Liver (tissue), 9 donors: ENCODE measurements around the gene MYBPC2. TPM values are rescaled to one million over a fixed set of nuclear protein-coding genes. Genes with fewer than 3 reads are reported as not detected.

Experiments
- DNase-seq: peaks from one replicate; pipeline ENCODE4 v3.0.0-alpha.2; 2017; ENCODE audit warnings: low spot score
- H3K27ac ChIP-seq, 2 donors: one replicate each; pipeline ENCODE4 v1.7.0; 2013; ENCODE audit warnings: inconsistent platforms in 2 of 2, low read length in 2 of 2, control low read depth in 1 of 2, low read depth in 1 of 2, mild to moderate bottlenecking in 1 of 2
- H3K27me3 ChIP-seq, 4 donors: one replicate each; pipeline versions ENCODE4 v1.6.1 to v1.7.0; 2013; ENCODE audit warnings: low read length in 3 of 4, inconsistent platforms in 1 of 4, mild to moderate bottlenecking in 1 of 4, moderate library complexity in 1 of 4; ENCODE audit not compliant: control insufficient read depth in 4 of 4, insufficient read depth in 4 of 4
- H3K36me3 ChIP-seq, 4 donors: one replicate each; pipeline versions ENCODE4 v1.6.1 to v1.7.0; 2013; ENCODE audit warnings: low read length in 3 of 4, mild to moderate bottlenecking in 3 of 4, low read depth in 1 of 4, moderate library complexity in 1 of 4; ENCODE audit not compliant: control insufficient read depth in 4 of 4, insufficient read depth in 3 of 4
- H3K4me1 ChIP-seq, 4 donors: one replicate each; pipeline versions ENCODE4 v1.6.1 to v1.7.0; 2013; ENCODE audit warnings: low read length in 3 of 4, mild to moderate bottlenecking in 3 of 4, moderate library complexity in 1 of 4; ENCODE audit not compliant: control insufficient read depth in 4 of 4, insufficient read depth in 4 of 4
- H3K4me3 ChIP-seq, 3 donors: one replicate each; pipeline versions ENCODE4 v1.6.1 to v1.7.0; 2013; ENCODE audit warnings: low read length in 3 of 3, control low read depth in 1 of 3, low read depth in 1 of 3, mild to moderate bottlenecking in 1 of 3
- H3K9ac ChIP-seq, 2 donors: one replicate each; pipeline ENCODE4 v1.7.0; 2013; ENCODE audit warnings: low read length in 2 of 2, mild to moderate bottlenecking in 2 of 2, moderate library complexity in 2 of 2, control low read depth in 1 of 2, low read depth in 1 of 2
- H3K9me3 ChIP-seq, 4 donors: one replicate each; pipeline versions ENCODE4 v1.6.1 to v1.7.0; 2013; ENCODE audit warnings: low read length in 3 of 4; ENCODE audit not compliant: control insufficient read depth in 4 of 4
- EGR1 ChIP-seq, 2 donors: IDR thresholded peaks; 2 replicates each; pipeline ENCODE4 v1.6.1; 2016 to 2018; ENCODE audit warnings: antibody characterized with exemption in 2 of 2, low read depth in 2 of 2
- FOXA2 ChIP-seq: IDR thresholded peaks from 2 replicates; pipeline ENCODE4 v1.6.1; 2016; ENCODE audit warnings: antibody characterized with exemption
- HNF4A ChIP-seq, 2 donors: conservative IDR thresholded peaks; 2 replicates each; pipeline ENCODE4 v1.6.1; 2016; ENCODE audit warnings: antibody characterized with exemption in 2 of 2, mild to moderate bottlenecking in 2 of 2
- HNF4G ChIP-seq: IDR thresholded peaks from 2 replicates; pipeline ENCODE4 v1.6.1; 2016; ENCODE audit warnings: antibody characterized with exemption
- JUND ChIP-seq, 2 donors: IDR thresholded peaks; 2 replicates each; pipeline ENCODE4 v1.6.1; 2016; ENCODE audit warnings: antibody characterized with exemption in 2 of 2
- NR2F2 ChIP-seq: IDR thresholded peaks from 2 replicates; pipeline ENCODE4 v1.6.1; 2016; ENCODE audit warnings: antibody characterized with exemption
- RAD21 ChIP-seq, 2 donors: IDR thresholded peaks; 2 replicates each; pipeline ENCODE4 v1.6.1; 2016; ENCODE audit warnings: antibody characterized with exemption in 2 of 2, mild to moderate bottlenecking in 2 of 2
- RXRA ChIP-seq, 2 donors: IDR thresholded peaks; 2 replicates each; pipeline ENCODE4 v1.6.1; 2017 to 2018; ENCODE audit warnings: antibody characterized with exemption in 2 of 2, mild to moderate bottlenecking in 1 of 2
- SP1 ChIP-seq: IDR thresholded peaks from 2 replicates; pipeline ENCODE4 v1.6.1; 2018; ENCODE audit warnings: antibody characterized with exemption, mild to moderate bottlenecking
- TAF1 ChIP-seq: conservative IDR thresholded peaks from 2 replicates; pipeline ENCODE4 v1.6.1; 2016; ENCODE audit warnings: antibody characterized with exemption, mild to moderate bottlenecking
- WGBS: extraction: QIAGEN DNeasy Blood & Tissue Kit; methylation state at CpG from one replicate; pipeline ENCODE4 v1.1.7; 2013; 5-methylcytosine and 5-hydroxymethylcytosine counted together
- polyA plus RNA-seq, 2 donors: library from polyadenylated mRNA; stranded (reverse) in 1 of 2; unstranded in 1 of 2; fragments of 200-250 nt in 1 of 2; fragments of >200 nt in 1 of 2; fragmentation: Nextera tagmentation in 1 of 2; extraction: Ambion mirVana in 1 of 2; gene quantifications; one replicate each; pipeline versions ENCODE4 v1.2.1 to v1.2.3, GENCODE V29; 2013 to 2015
- total RNA-seq, 2 donors: library from RNA; depleted of rRNA; stranded (reverse); fragments of >200 nt; gene quantifications; one replicate each; pipeline ENCODE4 v1.2.3, GENCODE V29; 2014
- TF ChIP-seq, protein P1 (sequence below): IDR thresholded peaks from 2 replicates; pipeline ENCODE4 v1.6.1; 2016; ENCODE audit warnings: antibody characterized with exemption
- TF ChIP-seq, protein P2 (sequence below): fragments of 150-350 bp; IDR thresholded peaks from 2 replicates; pipeline ENCODE4 v1.5.1; 2017; ENCODE audit warnings: improper control_type of control experiment, low read depth, low read length; ENCODE audit not compliant: missing input control
- TF ChIP-seq, protein P3 (sequence below): IDR thresholded peaks from 2 replicates; pipeline ENCODE4 v1.6.1; 2016; ENCODE audit warnings: antibody characterized with exemption
- TF ChIP-seq, protein P4 (sequence below): IDR thresholded peaks from 2 replicates; pipeline ENCODE4 v1.6.1; 2016; ENCODE audit warnings: antibody characterized with exemption
- TF ChIP-seq, protein P5 (sequence below): IDR thresholded peaks from 2 replicates; pipeline ENCODE4 v1.6.1; 2016; ENCODE audit warnings: antibody characterized with exemption, mild to moderate bottlenecking
- donor health status: healthy.
- donor health status: healthy.
- donor health status: healthy.
- donor health status: healthy.
- donor health status: healthy.

The MYBPC2 gene
- total and polyA plus RNA-seq, 4 donors: under 0.01 TPM; not detected in 3

DNA sequence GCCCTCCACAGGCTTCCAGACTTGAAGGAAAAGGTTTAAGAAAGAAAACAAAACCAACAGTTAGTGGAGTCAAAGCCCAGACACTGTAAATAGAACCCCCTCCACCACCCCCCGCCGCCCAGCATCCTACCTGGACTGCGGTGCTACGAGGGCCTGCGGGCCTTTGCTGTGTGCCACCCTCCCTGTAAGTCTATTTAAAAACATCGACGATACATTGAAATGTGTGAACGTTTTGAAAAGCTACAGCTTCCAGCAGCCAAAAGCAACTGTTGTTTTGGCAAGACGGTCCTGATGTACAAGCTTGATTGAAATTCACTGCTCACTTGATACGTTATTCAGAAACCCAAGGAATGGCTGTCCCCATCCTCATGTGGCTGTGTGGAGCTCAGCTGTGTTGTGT, 50.2 kb downstream of the MYBPC2 start:
- Histone ChIP-seq H3K4me3 (no peak overlapping the region), H3K27me3 (no peaks in the 10 kb centered on the region), H3K27ac (no peak overlapping the region), H3K9me3 (no peaks in the 10 kb centered on the region), H3K9ac (no peak overlapping the region), H3K4me1 (peaks cover 0 to 1% (median 0%) of the 10 kb centered on the region in 4 donors), H3K36me3 (peaks cover 7 to 38% (median 11%) of the 10 kb centered on the region in 4 donors)
- 94% methylated on average over 10 of the region's 10 CpGs for WGBS
- TF ChIP-seq, protein P1, sequence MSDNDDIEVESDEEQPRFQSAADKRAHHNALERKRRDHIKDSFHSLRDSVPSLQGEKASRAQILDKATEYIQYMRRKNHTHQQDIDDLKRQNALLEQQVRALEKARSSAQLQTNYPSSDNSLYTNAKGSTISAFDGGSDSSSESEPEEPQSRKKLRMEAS: no peak
- TF ChIP-seq RAD21 (IDR thresholded peaks at IDR 0.05): no peak
- no peak for TF ChIP-seq JUND (IDR thresholded peaks at IDR 0.05)
- no peak for TF ChIP-seq RXRA (IDR thresholded peaks at IDR 0.05)
- TF ChIP-seq HNF4G: no peak
- TF ChIP-seq SP1: no peak
- TF ChIP-seq NR2F2: no peak
- no peak for TF ChIP-seq TAF1
- TF ChIP-seq EGR1 (IDR thresholded peaks at IDR 0.05; ENCODE audit: low read depth in 2 of 2): no peak
- no peak for DNase-seq

DNA sequence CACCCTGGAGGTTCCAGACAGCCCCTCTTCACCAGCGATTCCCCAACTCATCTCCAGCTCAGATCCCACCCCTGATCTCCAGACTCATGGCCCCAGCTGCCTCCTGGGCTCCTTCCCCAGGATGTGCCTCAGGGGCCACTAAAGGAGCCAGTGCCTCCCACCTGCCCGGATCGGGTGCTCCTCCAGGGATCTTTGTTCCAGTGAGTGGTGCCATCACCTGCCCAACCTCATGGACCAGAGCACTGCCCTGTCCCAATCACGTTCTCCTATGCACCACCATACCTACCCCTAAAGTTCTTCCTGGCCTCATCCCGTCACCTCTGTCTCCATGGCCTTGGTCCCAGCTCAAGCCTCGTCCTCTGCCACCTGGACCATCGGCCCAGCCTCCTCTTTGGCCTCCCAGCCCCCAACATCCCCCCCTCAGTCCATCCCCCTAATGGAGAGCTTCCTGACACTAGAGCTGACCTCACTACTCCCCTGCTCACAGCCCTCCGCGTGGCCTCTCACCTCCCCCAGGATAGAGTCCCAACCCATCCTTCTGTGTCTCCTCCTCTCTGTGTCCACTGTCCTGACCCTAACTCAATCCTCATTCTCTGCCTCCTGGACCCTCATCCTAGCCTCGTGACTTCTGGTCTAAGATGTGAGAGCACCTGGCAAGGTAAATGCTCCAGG, 52.7 kb downstream of the MYBPC2 start:
- 89% methylated on average over 10 of the region's 10 CpGs for WGBS
- H3K4me3 ChIP-seq: no peak overlapping the region
- no peak overlapping the region for H3K9ac ChIP-seq
- H3K9me3 ChIP-seq: no peaks in the 10 kb centered on the region
- TF ChIP-seq, protein P2, sequence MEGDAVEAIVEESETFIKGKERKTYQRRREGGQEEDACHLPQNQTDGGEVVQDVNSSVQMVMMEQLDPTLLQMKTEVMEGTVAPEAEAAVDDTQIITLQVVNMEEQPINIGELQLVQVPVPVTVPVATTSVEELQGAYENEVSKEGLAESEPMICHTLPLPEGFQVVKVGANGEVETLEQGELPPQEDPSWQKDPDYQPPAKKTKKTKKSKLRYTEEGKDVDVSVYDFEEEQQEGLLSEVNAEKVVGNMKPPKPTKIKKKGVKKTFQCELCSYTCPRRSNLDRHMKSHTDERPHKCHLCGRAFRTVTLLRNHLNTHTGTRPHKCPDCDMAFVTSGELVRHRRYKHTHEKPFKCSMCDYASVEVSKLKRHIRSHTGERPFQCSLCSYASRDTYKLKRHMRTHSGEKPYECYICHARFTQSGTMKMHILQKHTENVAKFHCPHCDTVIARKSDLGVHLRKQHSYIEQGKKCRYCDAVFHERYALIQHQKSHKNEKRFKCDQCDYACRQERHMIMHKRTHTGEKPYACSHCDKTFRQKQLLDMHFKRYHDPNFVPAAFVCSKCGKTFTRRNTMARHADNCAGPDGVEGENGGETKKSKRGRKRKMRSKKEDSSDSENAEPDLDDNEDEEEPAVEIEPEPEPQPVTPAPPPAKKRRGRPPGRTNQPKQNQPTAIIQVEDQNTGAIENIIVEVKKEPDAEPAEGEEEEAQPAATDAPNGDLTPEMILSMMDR: no peak
- TF ChIP-seq RXRA (IDR thresholded peaks at IDR 0.05) (no peak), JUND (IDR thresholded peaks at IDR 0.05) (no peak), EGR1 (IDR thresholded peaks at IDR 0.05; ENCODE audit: low read depth in 2 of 2) (no peak), SP1 (no peak), HNF4A (conservative IDR thresholded peaks at IDR 0.05) (no peak), RAD21 (IDR thresholded peaks at IDR 0.05) (no peak), FOXA2 (no peak)
- TF ChIP-seq, protein P3, sequence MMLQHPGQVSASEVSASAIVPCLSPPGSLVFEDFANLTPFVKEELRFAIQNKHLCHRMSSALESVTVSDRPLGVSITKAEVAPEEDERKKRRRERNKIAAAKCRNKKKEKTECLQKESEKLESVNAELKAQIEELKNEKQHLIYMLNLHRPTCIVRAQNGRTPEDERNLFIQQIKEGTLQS: no peak
- TF ChIP-seq, protein P4, sequence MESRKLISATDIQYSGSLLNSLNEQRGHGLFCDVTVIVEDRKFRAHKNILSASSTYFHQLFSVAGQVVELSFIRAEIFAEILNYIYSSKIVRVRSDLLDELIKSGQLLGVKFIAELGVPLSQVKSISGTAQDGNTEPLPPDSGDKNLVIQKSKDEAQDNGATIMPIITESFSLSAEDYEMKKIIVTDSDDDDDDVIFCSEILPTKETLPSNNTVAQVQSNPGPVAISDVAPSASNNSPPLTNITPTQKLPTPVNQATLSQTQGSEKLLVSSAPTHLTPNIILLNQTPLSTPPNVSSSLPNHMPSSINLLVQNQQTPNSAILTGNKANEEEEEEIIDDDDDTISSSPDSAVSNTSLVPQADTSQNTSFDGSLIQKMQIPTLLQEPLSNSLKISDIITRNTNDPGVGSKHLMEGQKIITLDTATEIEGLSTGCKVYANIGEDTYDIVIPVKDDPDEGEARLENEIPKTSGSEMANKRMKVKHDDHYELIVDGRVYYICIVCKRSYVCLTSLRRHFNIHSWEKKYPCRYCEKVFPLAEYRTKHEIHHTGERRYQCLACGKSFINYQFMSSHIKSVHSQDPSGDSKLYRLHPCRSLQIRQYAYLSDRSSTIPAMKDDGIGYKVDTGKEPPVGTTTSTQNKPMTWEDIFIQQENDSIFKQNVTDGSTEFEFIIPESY: no peak
- TF ChIP-seq, protein P5, sequence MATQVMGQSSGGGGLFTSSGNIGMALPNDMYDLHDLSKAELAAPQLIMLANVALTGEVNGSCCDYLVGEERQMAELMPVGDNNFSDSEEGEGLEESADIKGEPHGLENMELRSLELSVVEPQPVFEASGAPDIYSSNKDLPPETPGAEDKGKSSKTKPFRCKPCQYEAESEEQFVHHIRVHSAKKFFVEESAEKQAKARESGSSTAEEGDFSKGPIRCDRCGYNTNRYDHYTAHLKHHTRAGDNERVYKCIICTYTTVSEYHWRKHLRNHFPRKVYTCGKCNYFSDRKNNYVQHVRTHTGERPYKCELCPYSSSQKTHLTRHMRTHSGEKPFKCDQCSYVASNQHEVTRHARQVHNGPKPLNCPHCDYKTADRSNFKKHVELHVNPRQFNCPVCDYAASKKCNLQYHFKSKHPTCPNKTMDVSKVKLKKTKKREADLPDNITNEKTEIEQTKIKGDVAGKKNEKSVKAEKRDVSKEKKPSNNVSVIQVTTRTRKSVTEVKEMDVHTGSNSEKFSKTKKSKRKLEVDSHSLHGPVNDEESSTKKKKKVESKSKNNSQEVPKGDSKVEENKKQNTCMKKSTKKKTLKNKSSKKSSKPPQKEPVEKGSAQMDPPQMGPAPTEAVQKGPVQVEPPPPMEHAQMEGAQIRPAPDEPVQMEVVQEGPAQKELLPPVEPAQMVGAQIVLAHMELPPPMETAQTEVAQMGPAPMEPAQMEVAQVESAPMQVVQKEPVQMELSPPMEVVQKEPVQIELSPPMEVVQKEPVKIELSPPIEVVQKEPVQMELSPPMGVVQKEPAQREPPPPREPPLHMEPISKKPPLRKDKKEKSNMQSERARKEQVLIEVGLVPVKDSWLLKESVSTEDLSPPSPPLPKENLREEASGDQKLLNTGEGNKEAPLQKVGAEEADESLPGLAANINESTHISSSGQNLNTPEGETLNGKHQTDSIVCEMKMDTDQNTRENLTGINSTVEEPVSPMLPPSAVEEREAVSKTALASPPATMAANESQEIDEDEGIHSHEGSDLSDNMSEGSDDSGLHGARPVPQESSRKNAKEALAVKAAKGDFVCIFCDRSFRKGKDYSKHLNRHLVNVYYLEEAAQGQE: no peak
- H3K27me3 ChIP-seq: no peaks in the 10 kb centered on the region
- DNase-seq: no peak
- no peak overlapping the region for H3K27ac ChIP-seq
- peaks cover 0 to 25% (median 5%) of the 10 kb centered on the region in 4 donors for H3K36me3 ChIP-seq
- H3K4me1 ChIP-seq: peaks cover 0 to 1% (median 0%) of the 10 kb centered on the region in 4 donors
